BE2C (cell line): ENCODE data around the gene DYRK4.

Experiments used
- DNase-seq: peaks from one replicate; pipeline ENCODE4 v3.0.0-alpha.2; 2020
- H3K27me3 ChIP-seq: fragments of 250-450 bp; sonication (Bioruptor Pico); 2 replicates; pipeline ENCODE4 v1.5.1; 2020; ENCODE audit warnings: mild to moderate bottlenecking
- H3K36me3 ChIP-seq: fragments of 250-450 bp; sonication (Bioruptor Pico); 2 replicates; pipeline ENCODE4 v1.5.1; 2020; ENCODE audit warnings: mild to moderate bottlenecking
- H3K4me1 ChIP-seq: fragments of 250-450 bp; sonication (Bioruptor Pico); 2 replicates; pipeline ENCODE4 v1.5.1; 2020
- H3K4me3 ChIP-seq: 2 replicates; pipeline ENCODE4 v1.5.1; 2011; ENCODE audit warnings: low read depth, low read length
- H3K9me3 ChIP-seq: fragments of 250-450 bp; sonication (Bioruptor Pico); 2 replicates; pipeline ENCODE4 v1.5.1; 2020
- CTCF ChIP-seq: IDR thresholded peaks from 2 replicates; pipeline ENCODE4 v1.5.1; 2012; ENCODE audit warnings: mild to moderate bottlenecking, low read depth, low read length

DYRK4 gene

GRCh38 chr12:4584896-4585295 is 22.9 kb downstream of the DYRK4 start:
- Histone ChIP-seq H3K36me3 (no peaks in the 10 kb centered on the region), H3K4me3 (no peak overlapping the region), H3K4me1 (no peaks in the 10 kb centered on the region), H3K27me3 (peaks cover 36% of the 10 kb centered on the region), H3K9me3 (no peaks in the 10 kb centered on the region; the same call in 1 of the 2 replicates)
- no peak for TF ChIP-seq CTCF
- DNase-seq, result no peak

- Histone ChIP-seq H3K4me3 (no peak overlapping the region), H3K36me3 (no peaks in the 10 kb centered on the region), H3K4me1 (no peaks in the 10 kb centered on the region), H3K27me3 (peaks cover 32% of the 10 kb centered on the region), H3K9me3 (no peaks in the 10 kb centered on the region; the same call in 1 of the 2 replicates)
- TF ChIP-seq CTCF, result no peak
- no peak for DNase-seq
These were observed 24.5 kb downstream of the DYRK4 start for GRCh38 chr12:4586500-4586899.

GRCh38 chr12:4587108-4587507 is 25.1 kb downstream of the DYRK4 start:
- H3K4me1 ChIP-seq, result no peaks in the 10 kb centered on the region
- TF ChIP-seq CTCF, result no peak; the same call in 1 of the 2 replicates
- no peak overlapping the region for H3K4me3 ChIP-seq
- no peaks in the 10 kb centered on the region for H3K36me3 ChIP-seq
- DNase-seq, result no peak
- no peaks in the 10 kb centered on the region; the same call in 1 of the 2 replicates for H3K9me3 ChIP-seq
- H3K27me3 ChIP-seq, result peaks cover 26% of the 10 kb centered on the region

- Histone ChIP-seq H3K9me3 (no peaks in the 10 kb centered on the region; the same call in 1 of the 2 replicates), H3K4me1 (no peaks in the 10 kb centered on the region), H3K27me3 (peaks cover 10% of the 10 kb centered on the region), H3K4me3 (no peak overlapping the region), H3K36me3 (no peaks in the 10 kb centered on the region)
- DNase-seq, result no peak
- TF ChIP-seq CTCF, result no peak
These were observed 26.9 kb downstream of the DYRK4 start for GRCh38 chr12:4588916-4589315.

GRCh38 chr12:4589941-4590340 is 27.9 kb downstream of the DYRK4 start:
- no peak for TF ChIP-seq CTCF
- Histone ChIP-seq H3K9me3 (no peaks in the 10 kb centered on the region; the same call in 1 of the 2 replicates), H3K4me1 (no peaks in the 10 kb centered on the region), H3K27me3 (peaks cover 14% of the 10 kb centered on the region; the same call in 1 of the 2 replicates), H3K4me3 (no peak overlapping the region), H3K36me3 (no peaks in the 10 kb centered on the region)
- DNase-seq, result no peak

GRCh38 chr12:4591180-4591687 is 29.2 kb downstream of the DYRK4 start:
- Histone ChIP-seq H3K4me1 (no peaks in the 10 kb centered on the region), H3K9me3 (no peaks in the 10 kb centered on the region; the same call in 1 of the 2 replicates), H3K4me3 (no peak overlapping the region), H3K36me3 (no peaks in the 10 kb centered on the region), H3K27me3 (peaks cover 12% of the 10 kb centered on the region)
- no peak for TF ChIP-seq CTCF
- DNase-seq, result no peak
